ENCODE results near the gene HTR6. TPM values are rescaled to one million over a fixed set of nuclear protein-coding genes. Genes with fewer than 3 reads are reported as not detected.

The HTR6 gene
- not detected for total RNA-seq
- polyA plus RNA-seq (ENCODE audit: insufficient read depth in 1 of 8, insufficient read length in 8 of 8, low replicate concordance in 1 of 8): not detected
- long read RNA-seq, donor 1: 0 reads
- long read RNA-seq, donor 2: 0 reads
- long read RNA-seq, donor 3: 0 reads
- long read RNA-seq, donor 4: 0 reads
- long read RNA-seq, donor 5: 0 reads
- long read RNA-seq, donor 6: 0 reads
- long read RNA-seq, donor 7: 0 reads
- long read RNA-seq, donor 8: 0 reads
- long read RNA-seq, donor 9: 0 reads
- long read RNA-seq, donor 10: 0 reads
- long read RNA-seq, donor 11: 0 reads

DNA sequence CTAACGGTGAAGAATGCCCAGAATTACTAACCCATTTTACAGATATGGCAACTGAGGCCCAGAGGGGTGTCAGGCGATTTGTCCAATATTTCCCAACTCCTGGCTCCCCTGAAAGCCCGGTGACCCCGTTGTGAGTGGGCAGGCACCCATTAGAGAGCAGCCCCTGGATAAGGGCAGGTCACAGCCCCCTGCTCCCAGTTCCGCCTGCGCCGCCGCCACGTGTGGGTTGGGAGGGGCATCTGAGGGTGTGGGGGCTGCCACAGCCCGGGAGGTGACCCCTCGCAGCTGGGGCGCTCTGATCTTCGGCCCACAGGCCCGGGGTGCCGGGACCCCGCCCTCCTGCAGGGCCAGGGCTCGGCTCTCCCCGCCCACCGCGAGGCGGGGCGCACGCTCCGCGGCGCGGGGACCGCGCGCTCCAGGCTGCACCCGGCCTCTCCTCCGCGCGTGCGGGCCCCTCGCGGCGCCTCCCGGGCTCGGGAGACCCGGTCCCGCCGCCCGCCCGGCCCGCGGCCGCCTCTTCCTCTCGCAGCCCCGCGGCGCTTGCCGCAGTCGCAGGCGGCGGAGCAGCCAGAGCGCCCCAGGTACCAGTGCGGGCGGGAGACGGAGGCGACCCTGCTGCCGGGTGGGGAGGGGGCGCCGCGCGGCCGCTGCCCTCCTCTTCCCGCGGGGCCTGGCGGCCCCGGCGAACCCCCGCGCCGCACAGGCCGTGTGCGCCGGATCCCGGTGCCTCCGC lies at the start of gene HTR6:
Gene HTR6 (plus strand): TSS at position 423 of the 733 bp plus-strand sequence. CDS start 879 bp downstream, outside the sequence.
- no peak for DNase-seq
- 2% methylated on average over 79 of the region's 80 CpGs for WGBS (ENCODE audit: insufficient coverage)
- Histone ChIP-seq H3K4me3 (ENCODE audit: low read length) (no peak within 1 kb of the TSS), H3K36me3 (ENCODE audit: control insufficient read depth, insufficient read depth, low read length) (no peaks in the 10 kb centered on the region), H3K27ac (ENCODE audit: low read length) (no peak within 1 kb of the TSS), H3K4me1 (ENCODE audit: control insufficient read depth, insufficient read depth, low read length) (peaks cover 6% of the 10 kb centered on the region), H3K27me3 (ENCODE audit: control insufficient read depth, insufficient read depth, low read length) (peaks cover 68% of the 10 kb centered on the region), H3K9me3 (replicated peaks; ENCODE audit: control insufficient read depth, low read depth, low read length) (no peaks in the 10 kb centered on the region)

DNA sequence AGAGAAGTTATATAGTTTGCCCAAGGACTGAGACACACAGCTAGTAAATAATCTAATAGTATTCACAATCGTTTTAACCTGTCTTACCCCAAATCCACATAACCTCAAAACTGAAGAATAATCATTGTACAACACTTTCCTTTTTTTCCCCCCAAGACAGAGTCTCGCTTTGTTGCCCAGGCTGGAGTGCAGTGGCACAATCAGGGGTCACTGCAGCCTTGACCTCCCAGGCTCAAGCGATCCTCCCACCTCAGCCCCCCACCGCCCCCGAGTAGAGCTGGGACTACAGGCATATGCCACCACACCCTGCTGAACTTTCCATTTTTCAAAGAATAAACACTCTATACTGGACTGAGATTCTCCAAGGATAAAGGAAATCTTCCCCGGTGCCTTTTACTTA lies 49.2 kb upstream of the HTR6 start:
- Histone ChIP-seq H3K36me3 (ENCODE audit: control insufficient read depth, insufficient read depth, low read length) (peaks cover 15% of the 10 kb centered on the region), H3K4me3 (ENCODE audit: low read length) (no peak overlapping the region), H3K27me3 (ENCODE audit: control insufficient read depth, insufficient read depth, low read length) (no peaks in the 10 kb centered on the region), H3K9me3 (replicated peaks; ENCODE audit: control insufficient read depth, low read depth, low read length) (no peaks in the 10 kb centered on the region), H3K4me1 (ENCODE audit: control insufficient read depth, insufficient read depth, low read length) (peaks cover 6% of the 10 kb centered on the region), H3K27ac (ENCODE audit: low read length) (no peak overlapping the region)
- no peak for DNase-seq
- WGBS (ENCODE audit: insufficient coverage): 81% methylated on average over 3 of the region's 6 CpGs

DNA sequence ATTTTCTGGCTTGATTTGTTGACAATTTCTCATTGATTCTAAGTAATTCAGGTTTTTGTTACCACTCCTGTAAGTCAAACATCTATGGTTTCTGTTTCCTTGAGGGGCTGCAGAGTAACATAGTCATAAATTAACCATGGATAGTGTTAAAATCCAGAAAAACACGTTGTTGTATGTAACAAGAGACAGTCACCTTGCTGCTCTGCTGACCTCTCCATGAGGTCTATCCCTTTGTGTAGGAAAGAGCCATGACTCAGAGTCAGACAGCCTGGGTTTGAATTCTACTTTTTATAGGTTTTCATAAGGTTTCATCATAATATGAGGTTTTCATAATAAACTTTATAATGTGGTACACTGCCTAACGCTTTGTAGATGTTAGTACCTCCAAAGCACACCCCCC lies 48.2 kb upstream of the HTR6 start:
- WGBS (ENCODE audit: insufficient coverage): 0% methylated on average over 1 of the region's 2 CpGs
- no peak overlapping the region for H3K4me3 ChIP-seq (ENCODE audit: low read length)
- H3K27ac ChIP-seq (ENCODE audit: low read length): no peak overlapping the region

DNA sequence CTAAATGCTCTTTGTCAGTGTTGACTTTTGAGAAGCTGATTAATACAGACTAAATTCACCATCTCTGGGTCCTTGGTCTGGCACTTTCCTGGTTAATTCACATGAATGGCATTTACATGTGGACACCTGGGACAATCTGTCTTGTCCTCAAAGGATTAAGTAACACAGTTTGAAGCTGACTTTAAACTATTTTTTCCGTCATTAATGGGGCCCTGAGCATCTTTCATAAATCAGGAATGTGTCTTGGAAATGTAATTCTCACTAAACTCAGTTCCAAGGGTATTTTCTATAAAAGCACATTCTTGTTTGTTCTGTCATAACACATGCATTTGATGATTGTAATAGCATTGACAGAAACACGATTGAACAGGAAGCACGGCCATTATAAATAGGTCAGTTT lies 47.3 kb upstream of the HTR6 start:
- DNase-seq: no peak
- Histone ChIP-seq H3K4me1 (ENCODE audit: control insufficient read depth, insufficient read depth, low read length) (peaks cover 13% of the 10 kb centered on the region), H3K9me3 (replicated peaks; ENCODE audit: control insufficient read depth, low read depth, low read length) (no peaks in the 10 kb centered on the region), H3K27me3 (ENCODE audit: control insufficient read depth, insufficient read depth, low read length) (no peaks in the 10 kb centered on the region), H3K4me3 (ENCODE audit: low read length) (no peak overlapping the region), H3K27ac (ENCODE audit: low read length) (no peak overlapping the region), H3K36me3 (ENCODE audit: control insufficient read depth, insufficient read depth, low read length) (peaks cover 20% of the 10 kb centered on the region)
- WGBS (ENCODE audit: insufficient coverage): no CpG with 5 or more reads among the region's 3 CpGs

More for the DNA sequence above, 48.2 kb upstream of the HTR6 start:
- no peaks in the 10 kb centered on the region for H3K27me3 ChIP-seq (ENCODE audit: control insufficient read depth, insufficient read depth, low read length)
- DNase-seq: no peak
- peaks cover 20% of the 10 kb centered on the region for H3K36me3 ChIP-seq (ENCODE audit: control insufficient read depth, insufficient read depth, low read length)
- peaks cover 13% of the 10 kb centered on the region for H3K4me1 ChIP-seq (ENCODE audit: control insufficient read depth, insufficient read depth, low read length)
- H3K9me3 ChIP-seq (replicated peaks; ENCODE audit: control insufficient read depth, low read depth, low read length): no peaks in the 10 kb centered on the region

DNA sequence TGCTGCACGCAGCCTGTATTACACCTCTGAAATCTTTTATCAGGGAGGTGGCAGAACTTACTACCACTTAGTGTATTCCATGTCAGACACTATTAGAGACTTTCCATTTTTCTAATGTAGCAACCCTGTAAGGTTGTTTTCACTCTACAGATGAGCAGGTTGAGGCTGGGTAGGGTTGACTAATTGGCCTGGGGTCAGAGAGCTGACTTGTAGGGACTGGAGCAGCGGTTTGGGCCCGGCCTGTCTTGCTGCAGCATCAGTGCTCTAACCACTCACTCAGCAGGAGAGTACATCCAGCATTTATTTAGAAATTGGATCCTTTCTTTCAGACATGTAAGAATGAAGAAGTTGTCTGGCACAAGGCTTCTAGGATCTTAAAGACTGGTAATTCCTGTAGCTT lies 46.2 kb upstream of the HTR6 start:
- Histone ChIP-seq H3K27me3 (ENCODE audit: control insufficient read depth, insufficient read depth, low read length) (no peaks in the 10 kb centered on the region), H3K36me3 (ENCODE audit: control insufficient read depth, insufficient read depth, low read length) (peaks cover 20% of the 10 kb centered on the region), H3K27ac (ENCODE audit: low read length) (no peak overlapping the region), H3K4me1 (ENCODE audit: control insufficient read depth, insufficient read depth, low read length) (peaks cover 13% of the 10 kb centered on the region), H3K9me3 (replicated peaks; ENCODE audit: control insufficient read depth, low read depth, low read length) (no peaks in the 10 kb centered on the region), H3K4me3 (ENCODE audit: low read length) (no peak overlapping the region)
- no peak for DNase-seq
- no CpG with 5 or more reads among the region's 3 CpGs for WGBS (ENCODE audit: insufficient coverage)

DNA sequence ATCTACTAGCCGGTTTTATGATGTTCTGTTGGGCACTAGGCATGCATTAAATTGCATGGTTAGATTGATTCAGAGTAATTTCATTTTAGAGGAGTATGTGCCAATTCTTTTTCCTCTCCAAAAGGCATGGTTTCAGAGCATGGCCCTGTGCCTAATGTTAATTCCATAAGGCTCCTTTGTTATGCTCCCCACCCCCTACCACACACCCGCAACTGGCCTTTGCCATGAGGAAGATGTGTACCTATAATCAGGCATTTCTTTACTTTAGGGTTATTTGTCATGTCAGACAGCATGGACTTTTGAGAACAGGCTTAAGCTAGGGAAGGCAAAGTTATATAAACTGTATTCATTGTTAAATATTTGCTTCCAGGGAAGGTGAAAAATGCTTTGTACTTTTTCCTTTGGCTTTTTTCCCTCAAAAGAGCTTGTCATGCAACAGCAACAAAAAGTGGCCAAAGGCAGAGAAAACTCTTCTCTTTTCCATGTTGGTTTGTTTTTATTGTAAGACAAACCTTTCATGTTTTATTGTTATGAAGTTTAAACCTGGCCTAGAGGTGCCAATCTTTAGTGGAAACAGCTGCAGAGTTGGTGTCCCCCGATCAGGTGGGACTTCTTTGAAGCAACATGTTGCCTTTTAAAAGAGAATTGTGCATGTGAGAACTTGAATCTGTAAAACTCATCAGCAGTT lies 44.8 kb upstream of the HTR6 start:
- Histone ChIP-seq H3K9me3 (replicated peaks; ENCODE audit: control insufficient read depth, low read depth, low read length) (no peaks in the 10 kb centered on the region), H3K4me1 (ENCODE audit: control insufficient read depth, insufficient read depth, low read length) (peaks cover 13% of the 10 kb centered on the region), H3K36me3 (ENCODE audit: control insufficient read depth, insufficient read depth, low read length) (peaks cover 23% of the 10 kb centered on the region), H3K4me3 (ENCODE audit: low read length) (no peak overlapping the region), H3K27ac (ENCODE audit: low read length) (peak overlapping the region; percentile 14), H3K27me3 (ENCODE audit: control insufficient read depth, insufficient read depth, low read length) (no peaks in the 10 kb centered on the region)
- WGBS (ENCODE audit: insufficient coverage): no CpG with 5 or more reads among the region's 3 CpGs
- peak; percentile 50 for DNase-seq

DNA sequence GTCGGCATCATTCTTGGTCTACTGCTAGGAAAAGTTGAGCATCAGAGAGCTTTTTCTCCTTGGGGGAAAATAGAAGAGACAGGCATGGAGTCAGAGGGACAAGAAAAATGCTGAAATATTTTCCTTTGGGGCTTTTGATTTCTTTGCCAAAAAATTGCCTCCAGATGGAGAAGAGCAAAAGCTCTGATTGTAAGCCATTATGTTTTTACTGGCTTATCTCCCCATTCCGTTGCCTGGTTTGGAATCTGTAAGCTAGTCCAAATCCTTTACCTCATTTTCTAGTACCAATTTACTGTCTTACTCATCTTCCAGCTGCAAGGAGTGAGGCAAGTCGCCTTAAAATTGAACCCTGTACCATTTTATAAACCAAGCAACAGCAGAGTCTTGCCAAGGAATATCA lies 43.9 kb upstream of the HTR6 start:
- Histone ChIP-seq H3K36me3 (ENCODE audit: control insufficient read depth, insufficient read depth, low read length) (peaks cover 30% of the 10 kb centered on the region), H3K27me3 (ENCODE audit: control insufficient read depth, insufficient read depth, low read length) (no peaks in the 10 kb centered on the region), H3K4me3 (ENCODE audit: low read length) (no peak overlapping the region), H3K9me3 (replicated peaks; ENCODE audit: control insufficient read depth, low read depth, low read length) (no peaks in the 10 kb centered on the region), H3K4me1 (ENCODE audit: control insufficient read depth, insufficient read depth, low read length) (peaks cover 16% of the 10 kb centered on the region), H3K27ac (ENCODE audit: low read length) (no peak overlapping the region)
- peak; percentile 33 for DNase-seq
- WGBS (ENCODE audit: insufficient coverage): 17% methylated on average over 3 of the region's 3 CpGs

DNA sequence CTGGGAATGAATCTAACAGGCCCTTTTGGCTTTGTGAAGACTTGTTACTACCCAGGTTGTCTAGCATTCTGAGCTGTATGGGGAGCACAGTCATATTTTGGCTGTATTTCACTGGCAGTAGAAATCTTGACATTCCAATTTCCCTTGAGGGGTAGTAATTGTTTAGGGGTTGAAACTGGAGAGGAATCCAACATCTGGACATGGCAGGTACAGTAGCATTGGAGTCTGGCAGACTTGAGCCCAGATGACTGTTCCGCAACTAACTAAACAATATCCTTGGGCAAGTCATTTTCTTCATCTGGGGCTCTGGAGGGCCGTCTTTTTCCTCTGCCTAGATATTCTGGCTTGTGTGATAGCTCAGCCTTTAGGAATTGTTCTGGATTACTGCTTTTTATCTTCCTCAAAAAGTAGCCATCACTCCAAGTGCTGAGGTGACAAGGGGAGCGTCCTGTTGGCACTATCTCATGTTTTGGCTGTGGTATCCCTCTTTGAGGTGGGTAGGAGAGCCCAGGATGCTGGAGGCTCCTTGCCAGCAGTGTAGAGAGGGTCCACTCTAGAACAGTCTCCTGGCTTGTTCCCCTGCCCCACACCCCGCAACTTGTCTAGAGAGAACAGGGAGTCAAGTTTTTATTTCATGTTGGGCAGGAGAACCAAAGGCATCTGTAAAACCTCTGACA lies 43.3 kb upstream of the HTR6 start:
- WGBS (ENCODE audit: insufficient coverage): no CpG with 5 or more reads among the region's 4 CpGs
- peak overlapping the region; percentile 15 for H3K27ac ChIP-seq (ENCODE audit: low read length)
- H3K27me3 ChIP-seq (ENCODE audit: control insufficient read depth, insufficient read depth, low read length): no peaks in the 10 kb centered on the region
- no peak overlapping the region for H3K4me3 ChIP-seq (ENCODE audit: low read length)
- H3K4me1 ChIP-seq (ENCODE audit: control insufficient read depth, insufficient read depth, low read length): peaks cover 18% of the 10 kb centered on the region
- no peak for DNase-seq
- no peaks in the 10 kb centered on the region for H3K9me3 ChIP-seq (replicated peaks; ENCODE audit: control insufficient read depth, low read depth, low read length)
- peaks cover 34% of the 10 kb centered on the region for H3K36me3 ChIP-seq (ENCODE audit: control insufficient read depth, insufficient read depth, low read length)

DNA sequence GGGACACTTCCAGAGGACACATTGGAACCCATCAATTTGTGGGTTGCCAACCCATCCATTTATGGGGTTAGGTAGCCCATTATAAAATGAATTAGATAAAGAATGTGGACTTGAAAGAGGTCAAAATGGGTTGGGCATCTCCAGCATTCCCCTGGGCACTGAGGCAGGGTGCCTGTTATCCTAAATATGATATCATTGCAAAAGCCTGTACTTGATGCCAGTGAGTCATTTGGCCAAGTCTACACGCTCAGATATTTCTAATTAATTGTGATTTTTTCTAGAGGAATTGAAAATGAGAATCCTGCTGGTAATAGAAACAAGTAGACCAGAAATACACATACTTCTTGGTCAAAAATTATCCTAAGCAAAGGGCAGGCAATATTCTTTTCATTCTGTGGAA lies 42.5 kb upstream of the HTR6 start:
- Histone ChIP-seq H3K27me3 (ENCODE audit: control insufficient read depth, insufficient read depth, low read length) (no peaks in the 10 kb centered on the region), H3K4me1 (ENCODE audit: control insufficient read depth, insufficient read depth, low read length) (peaks cover 18% of the 10 kb centered on the region), H3K27ac (ENCODE audit: low read length) (no peak overlapping the region), H3K4me3 (ENCODE audit: low read length) (no peak overlapping the region), H3K36me3 (ENCODE audit: control insufficient read depth, insufficient read depth, low read length) (peaks cover 37% of the 10 kb centered on the region), H3K9me3 (replicated peaks; ENCODE audit: control insufficient read depth, low read depth, low read length) (no peaks in the 10 kb centered on the region)
- DNase-seq: no peak
- WGBS (ENCODE audit: insufficient coverage): no CpG with 5 or more reads among the region's 1 CpG

DNA sequence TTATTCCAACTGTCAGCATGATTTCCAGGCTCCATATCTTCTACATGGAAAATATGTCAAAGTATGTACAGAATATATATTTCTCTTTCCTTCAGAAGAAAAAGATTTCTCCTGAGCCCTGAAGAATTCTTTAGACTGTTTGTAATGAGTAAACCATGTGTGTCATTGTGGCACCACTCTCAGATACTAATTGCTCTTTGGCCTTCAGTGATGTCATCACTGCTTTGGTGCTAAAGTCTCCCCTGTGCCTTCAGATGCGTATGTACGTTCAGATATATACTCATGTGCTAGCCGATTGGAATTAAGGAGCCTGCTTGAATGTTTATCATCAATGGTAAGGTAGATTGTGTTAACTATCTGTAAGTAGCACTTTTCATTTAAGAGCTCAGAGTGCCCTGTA lies 41.2 kb upstream of the HTR6 start:
- H3K36me3 ChIP-seq (ENCODE audit: control insufficient read depth, insufficient read depth, low read length): peaks cover 41% of the 10 kb centered on the region
- H3K4me1 ChIP-seq (ENCODE audit: control insufficient read depth, insufficient read depth, low read length): peaks cover 18% of the 10 kb centered on the region
- H3K4me3 ChIP-seq (ENCODE audit: low read length): no peak overlapping the region
- no peaks in the 10 kb centered on the region for H3K27me3 ChIP-seq (ENCODE audit: control insufficient read depth, insufficient read depth, low read length)
- H3K27ac ChIP-seq (ENCODE audit: low read length): no peak overlapping the region
- peak; percentile 45 for DNase-seq
- WGBS (ENCODE audit: insufficient coverage): no CpG with 5 or more reads among the region's 3 CpGs
- H3K9me3 ChIP-seq (replicated peaks; ENCODE audit: control insufficient read depth, low read depth, low read length): no peaks in the 10 kb centered on the region

Measured in muscle of leg (tissue), 16 donors.